Neutrophil (primary cell): Measurements from ENCODE around the gene NOXA1.
"Not testable (repeated sequence)": the region's sequence is repeated elsewhere in the genome, so short reads cannot be mapped to it uniquely, and the experiment has no call there.

ENCODE experiments used
- H3K27ac ChIP-seq: fragments of 200-600 bp; sonication (generic); 2 replicates; pipeline ENCODE4 v1.5.1; 2016; ENCODE audit warnings: mild to moderate bottlenecking, moderate library complexity
- H3K27me3 ChIP-seq: fragments of 200-600 bp; sonication (generic); 2 replicates; pipeline ENCODE4 v1.6.0; 2016; ENCODE audit warnings: mild to moderate bottlenecking
- H3K36me3 ChIP-seq: fragments of 200-600 bp; sonication (generic); 2 replicates; pipeline ENCODE4 v1.5.1; 2017
- H3K4me1 ChIP-seq, 2 experiments: fragments of 200-600 bp in 1 of 2; sonication (generic) in 1 of 2; 1 replicate in 1 of 2; 2 replicates in 1 of 2; pipeline versions ENCODE4 v1.5.1 to v1.6.1; 2013 to 2016; ENCODE audit warnings: low read depth in 1 of 2, low read length in 1 of 2, mild to moderate bottlenecking in 1 of 2, moderate library complexity in 1 of 2; ENCODE audit not compliant: control insufficient read depth in 1 of 2, insufficient read depth in 1 of 2
- H3K4me3 ChIP-seq, 2 experiments: fragments of 200-600 bp in 1 of 2; sonication (generic) in 1 of 2; 1 replicate in 1 of 2; 2 replicates in 1 of 2; pipeline ENCODE4 v1.5.1; 2013 to 2016; ENCODE audit warnings: low read depth in 1 of 2, low read length in 1 of 2, mild to moderate bottlenecking in 1 of 2, moderate library complexity in 1 of 2
- H3K9me3 ChIP-seq: fragments of 200-600 bp; sonication (generic); 2 replicates; pipeline ENCODE4 v1.5.1; 2016
- TF ChIP-seq, protein P1 (sequence below): fragments of 200-600 bp; sonication (generic); IDR thresholded peaks from 2 replicates; pipeline ENCODE4 v1.5.1; 2016; ENCODE audit warnings: antibody characterized with exemption

The NOXA1 gene

DNA sequence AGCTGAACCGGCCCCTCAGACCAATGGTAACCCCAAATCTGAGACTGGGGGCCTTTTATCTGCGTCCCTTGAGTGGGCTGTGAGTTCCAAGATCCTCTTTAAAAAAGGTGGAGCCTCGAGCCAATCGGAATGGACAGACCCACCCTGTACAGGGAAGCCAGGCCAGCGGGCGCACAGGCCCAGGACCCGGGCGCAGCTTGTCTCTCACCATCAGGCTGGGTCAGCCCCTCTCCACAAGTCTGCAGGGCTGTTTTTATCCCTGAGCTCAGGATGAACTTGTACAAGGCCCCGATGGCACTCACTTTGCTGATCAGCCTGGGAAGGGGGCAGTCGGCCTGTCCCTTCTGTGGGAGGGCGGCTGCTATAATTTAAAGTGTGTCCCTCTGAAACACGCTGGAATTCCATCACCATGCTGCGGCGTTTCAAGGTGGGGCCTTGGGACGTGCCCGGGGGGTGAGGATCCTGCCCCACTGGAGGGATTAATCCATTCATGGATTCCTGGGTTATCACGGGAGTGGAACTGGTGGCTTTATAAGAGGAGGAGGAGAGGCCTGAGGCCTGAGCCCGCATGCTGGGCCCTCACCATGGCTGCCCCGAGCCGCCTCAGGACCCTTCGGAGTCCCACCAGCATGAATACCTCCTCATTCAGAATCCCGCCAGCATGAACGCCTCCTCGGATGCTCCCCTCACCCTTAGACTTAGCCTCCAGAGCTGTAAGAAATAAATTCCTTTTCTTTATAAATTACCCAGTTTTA is 14.4 kb upstream of the NOXA1 start:
- Histone ChIP-seq H3K27me3 (peaks cover 70% of the 10 kb centered on the region), H3K9me3 (no peaks in the 10 kb centered on the region), H3K4me3 (no peak overlapping the region), H3K4me1 (peaks cover 0 to 5% of the 10 kb centered on the region in 2 experiments), H3K27ac (no peak overlapping the region), H3K36me3 (no peaks in the 10 kb centered on the region)
- TF ChIP-seq, protein P1, sequence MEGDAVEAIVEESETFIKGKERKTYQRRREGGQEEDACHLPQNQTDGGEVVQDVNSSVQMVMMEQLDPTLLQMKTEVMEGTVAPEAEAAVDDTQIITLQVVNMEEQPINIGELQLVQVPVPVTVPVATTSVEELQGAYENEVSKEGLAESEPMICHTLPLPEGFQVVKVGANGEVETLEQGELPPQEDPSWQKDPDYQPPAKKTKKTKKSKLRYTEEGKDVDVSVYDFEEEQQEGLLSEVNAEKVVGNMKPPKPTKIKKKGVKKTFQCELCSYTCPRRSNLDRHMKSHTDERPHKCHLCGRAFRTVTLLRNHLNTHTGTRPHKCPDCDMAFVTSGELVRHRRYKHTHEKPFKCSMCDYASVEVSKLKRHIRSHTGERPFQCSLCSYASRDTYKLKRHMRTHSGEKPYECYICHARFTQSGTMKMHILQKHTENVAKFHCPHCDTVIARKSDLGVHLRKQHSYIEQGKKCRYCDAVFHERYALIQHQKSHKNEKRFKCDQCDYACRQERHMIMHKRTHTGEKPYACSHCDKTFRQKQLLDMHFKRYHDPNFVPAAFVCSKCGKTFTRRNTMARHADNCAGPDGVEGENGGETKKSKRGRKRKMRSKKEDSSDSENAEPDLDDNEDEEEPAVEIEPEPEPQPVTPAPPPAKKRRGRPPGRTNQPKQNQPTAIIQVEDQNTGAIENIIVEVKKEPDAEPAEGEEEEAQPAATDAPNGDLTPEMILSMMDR, result no peak

DNA sequence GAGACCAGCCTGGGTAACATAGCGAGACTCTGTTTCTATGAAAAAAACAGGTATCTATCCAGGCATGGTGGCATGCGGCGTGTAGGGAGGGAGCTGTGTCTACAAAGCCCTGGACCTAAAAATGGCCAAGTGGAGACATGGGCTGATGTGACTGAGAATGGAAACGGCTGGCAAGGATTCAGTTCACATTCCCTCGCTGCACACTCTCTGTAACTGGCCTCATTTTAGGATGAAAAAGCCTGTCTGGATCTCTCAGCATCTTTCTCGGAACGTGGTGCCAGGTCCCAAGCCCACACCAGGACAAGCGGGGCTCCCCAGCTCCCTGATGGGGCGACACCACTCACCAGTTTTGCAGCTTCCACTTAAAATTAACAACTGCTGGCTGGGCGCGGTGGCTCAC is 13.7 kb upstream of the NOXA1 start:
- H3K4me1 ChIP-seq, result peaks cover 0 to 5% of the 10 kb centered on the region in 2 experiments

DNA sequence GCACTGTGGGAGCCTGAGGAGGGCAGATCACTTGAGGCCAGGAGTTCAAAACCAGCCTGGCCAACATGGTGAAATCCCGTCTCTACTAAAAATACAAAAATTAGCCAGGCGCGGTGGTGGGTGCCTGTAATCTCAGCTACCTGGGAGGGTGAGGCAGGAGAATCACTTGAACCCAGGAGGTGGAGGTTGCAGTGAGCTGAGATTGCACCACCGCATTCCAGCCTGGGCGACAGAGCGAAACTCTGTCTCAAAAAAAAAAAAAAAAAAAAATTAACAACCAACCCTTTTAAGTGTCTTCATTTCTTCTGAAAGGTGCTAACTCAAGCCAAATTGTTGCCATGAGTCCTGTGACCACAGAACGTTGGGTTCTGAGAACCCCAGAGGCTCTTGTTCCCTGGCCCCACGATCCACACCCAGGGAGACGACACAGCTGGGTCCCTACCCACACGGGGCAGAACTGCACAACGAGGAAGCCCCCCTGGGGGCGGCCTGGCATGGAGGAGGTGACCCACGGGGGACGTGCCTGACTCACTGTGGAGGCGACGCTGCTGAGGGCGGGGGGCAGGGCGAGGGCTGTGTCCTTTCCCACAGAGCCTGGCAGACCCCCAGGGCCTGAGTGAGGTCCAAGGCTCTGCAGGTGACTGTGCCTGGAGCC is 12.8 kb upstream of the NOXA1 start:
- not testable (repeated sequence) for H3K4me3 ChIP-seq, H3K9me3 ChIP-seq, H3K27ac ChIP-seq, H3K36me3 ChIP-seq, H3K4me1 ChIP-seq
- peaks cover 67% of the 10 kb centered on the region for H3K27me3 ChIP-seq

More for the DNA sequence above, 13.7 kb upstream of the NOXA1 start:
- Histone ChIP-seq H3K4me3 (no peak overlapping the region), H3K27me3 (peaks cover 70% of the 10 kb centered on the region), H3K36me3 (no peaks in the 10 kb centered on the region), H3K27ac (no peak overlapping the region), H3K9me3 (no peaks in the 10 kb centered on the region)
- TF ChIP-seq, protein P1, result no peak

DNA sequence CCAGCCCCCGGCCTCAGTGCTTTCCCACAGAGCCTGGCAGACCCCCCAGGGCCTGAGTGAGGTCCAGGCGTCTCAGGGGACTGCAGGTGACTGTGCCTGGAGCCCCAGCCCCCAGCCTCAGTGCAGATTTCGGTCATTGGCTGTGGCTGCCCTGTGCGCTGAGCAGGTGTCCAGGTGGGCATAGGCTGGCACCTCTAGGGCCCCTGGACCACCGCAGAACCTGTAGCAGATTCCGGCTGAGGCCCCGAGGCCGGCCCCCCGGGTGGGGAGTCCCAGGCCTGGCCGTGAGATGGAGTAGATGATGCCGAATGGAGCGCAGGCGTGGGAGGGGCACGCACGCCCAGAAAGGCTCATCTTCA is 12.3 kb upstream of the NOXA1 start:
- Histone ChIP-seq H3K36me3 (no peaks in the 10 kb centered on the region), H3K27ac (no peak overlapping the region), H3K4me1 (peaks cover 0 to 5% of the 10 kb centered on the region in 2 experiments), H3K4me3 (no peak overlapping the region), H3K27me3 (peaks cover 61% of the 10 kb centered on the region), H3K9me3 (no peaks in the 10 kb centered on the region)
- TF ChIP-seq, protein P1, result no peak

DNA sequence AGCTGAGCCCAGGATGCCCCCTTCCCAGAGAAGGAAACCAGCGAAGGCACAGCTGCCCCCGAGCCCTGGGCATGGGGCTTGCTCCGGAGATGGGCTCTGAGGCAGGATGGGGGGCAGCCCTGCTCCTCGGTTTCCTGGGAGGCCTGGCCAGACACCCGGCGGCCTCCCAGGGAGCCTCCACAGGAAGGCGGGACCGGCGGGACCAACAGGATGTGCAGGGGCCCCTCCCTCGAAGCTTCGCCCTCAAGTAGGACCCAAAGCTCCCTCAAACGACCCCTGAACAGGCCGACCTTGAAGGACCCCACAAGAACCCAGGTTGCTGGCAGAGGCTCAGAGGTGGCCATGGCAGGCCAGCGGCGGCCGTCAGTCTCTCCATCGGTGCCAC is 11.9 kb upstream of the NOXA1 start:
- TF ChIP-seq, protein P1, result no peak
- Histone ChIP-seq H3K4me3 (no peak overlapping the region), H3K9me3 (no peaks in the 10 kb centered on the region), H3K27me3 (peaks cover 58% of the 10 kb centered on the region), H3K27ac (no peak overlapping the region), H3K36me3 (no peaks in the 10 kb centered on the region), H3K4me1 (peaks cover 0 to 5% of the 10 kb centered on the region in 2 experiments)
